Measurements from ENCODE around the gene ABHD11.
"Not testable (repeated sequence)": the region's sequence is repeated elsewhere in the genome, so short reads cannot be mapped to it uniquely, and the experiment has no call there.

The ABHD11 gene

GRCh38 chr7:73742753-73743641 is 4.4 kb upstream of the ABHD11 start:
- FAIRE-seq (no peak), DNase-seq (ENCODE audit: low spot score) (peak; percentile 52)

- FAIRE-seq = no peak
- DNase-seq (ENCODE audit: low spot score) = no peak
Measured at GRCh38 chr7:73742338-73742752, 3.7 kb upstream of the ABHD11 start.

GRCh38 chr7:73741600-73741999 is 3.0 kb upstream of the ABHD11 start:
- no peak for FAIRE-seq
- no peak for DNase-seq (ENCODE audit: low spot score)

- DNase-seq (ENCODE audit: low spot score) (no peak), FAIRE-seq (no peak)
Measured at GRCh38 chr7:73740771-73741170, 2.2 kb upstream of the ABHD11 start.

- FAIRE-seq (no peak), DNase-seq (ENCODE audit: low spot score) (no peak)
Measured at GRCh38 chr7:73740212-73740611, 1.6 kb upstream of the ABHD11 start.

- FAIRE-seq = no peak
- no peak for DNase-seq (ENCODE audit: low spot score)
Measured at GRCh38 chr7:73739387-73739767, 775 bp upstream of the ABHD11 start.

GRCh38 chr7:73738220-73738611 is 386 bp downstream of the ABHD11 start:
- FAIRE-seq (no peak), DNase-seq (ENCODE audit: low spot score) (peak; percentile 85)

- FAIRE-seq (no peak), DNase-seq (ENCODE audit: low spot score) (no peak)
Measured at GRCh38 chr7:73737491-73738219, 947 bp downstream of the ABHD11 start.

GRCh38 chr7:73736885-73737284 is 1.7 kb downstream of the ABHD11 start:
- FAIRE-seq (no peak), DNase-seq (ENCODE audit: low spot score) (no peak)

- FAIRE-seq = no peak
Measured at GRCh38 chr7:73735528-73735905, 3.1 kb downstream of the ABHD11 start.

GRCh38 chr7:73734619-73735527 is 3.7 kb downstream of the ABHD11 start:
- FAIRE-seq = peak; percentile 76
- peak; percentile 91 for DNase-seq (ENCODE audit: low spot score)

More at GRCh38 chr7:73735528-73735905, 3.1 kb downstream of the ABHD11 start:
- no peak for DNase-seq (ENCODE audit: low spot score)

- FAIRE-seq = no peak
- DNase-seq (ENCODE audit: low spot score) = no peak
Measured at GRCh38 chr7:73732397-73732796, 6.2 kb downstream of the ABHD11 start.

- FAIRE-seq (no peak), DNase-seq (ENCODE audit: low spot score) (no peak)
Measured at GRCh38 chr7:73730485-73730884, 8.1 kb downstream of the ABHD11 start.

- FAIRE-seq = no peak
- DNase-seq (ENCODE audit: low spot score) = no peak
Measured at GRCh38 chr7:73728551-73728950, 10.1 kb downstream of the ABHD11 start.

GRCh38 chr7:73727952-73728351 is 10.7 kb downstream of the ABHD11 start:
- DNase-seq (ENCODE audit: low spot score) (no peak), FAIRE-seq (no peak)

- peak; percentile 48 for FAIRE-seq
- no peak for DNase-seq (ENCODE audit: low spot score)
Measured at GRCh38 chr7:73726083-73726466, 12.5 kb downstream of the ABHD11 start.

GRCh38 chr7:73723813-73724212 is 14.8 kb downstream of the ABHD11 start:
- FAIRE-seq (no peak), DNase-seq (ENCODE audit: low spot score) (no peak)

GRCh38 chr7:73722785-73723184 is 15.8 kb downstream of the ABHD11 start:
- no peak for DNase-seq (ENCODE audit: low spot score)
- FAIRE-seq = no peak

GRCh38 chr7:73722182-73722581 is 16.4 kb downstream of the ABHD11 start:
- DNase-seq (ENCODE audit: low spot score); FAIRE-seq: not testable (repeated sequence)

GRCh38 chr7:73721377-73721817 is 17.2 kb downstream of the ABHD11 start:
- DNase-seq (ENCODE audit: low spot score) (no peak), FAIRE-seq (no peak)

GRCh38 chr7:73720443-73720842 is 18.2 kb downstream of the ABHD11 start:
- DNase-seq (ENCODE audit: low spot score); FAIRE-seq: not testable (repeated sequence)
